Fibroblast of villous mesenchyme (primary cell): ENCODE results near the gene CLDN24. TPM values are rescaled to one million over a fixed set of nuclear protein-coding genes. Genes with fewer than 3 reads are reported as not detected.

Experiments
- DNase-seq: peaks from one replicate; pipeline ENCODE4 v3.0.0-alpha.2; 2010; ENCODE audit warnings: low read depth
- H3K4me3 ChIP-seq: 2 replicates; pipeline ENCODE4 v1.5.1; 2011; ENCODE audit warnings: low read depth, mild to moderate bottlenecking, low read length
- total RNA-seq: library from RNA; depleted of rRNA; stranded (reverse); fragments of >200 nt; gene quantifications from 2 replicates; pipeline ENCODE4 v1.2.3, GENCODE V29; 2012
- TF ChIP-seq, protein P1 (sequence below): IDR thresholded peaks from 2 replicates; pipeline ENCODE4 v1.5.1; 2012; ENCODE audit warnings: low read depth, mild to moderate bottlenecking, low read length; ENCODE audit not compliant: insufficient read depth

CLDN24 gene
- total RNA-seq, 1 donor: not detected

DNA sequence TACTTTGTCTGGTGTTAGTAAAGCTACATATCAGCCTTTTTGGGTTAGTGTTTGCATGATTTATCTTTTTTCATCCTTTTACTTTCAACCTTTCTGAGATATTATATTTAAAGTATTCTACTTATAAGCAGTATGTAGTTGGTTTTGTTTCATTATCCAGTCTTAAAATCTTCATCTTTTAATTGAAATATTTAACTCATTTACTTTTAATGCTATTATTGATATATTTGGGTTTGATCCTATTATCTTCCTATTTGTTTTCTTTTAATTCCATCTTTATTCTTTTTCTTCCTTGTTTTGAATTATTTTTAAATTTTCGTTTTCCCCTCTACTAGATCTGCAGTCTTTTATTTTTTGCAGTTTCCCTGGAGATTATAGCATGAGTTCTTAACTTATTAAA lies 46.1 kb downstream of the CLDN24 start:
- no peak overlapping the region for H3K4me3 ChIP-seq
- TF ChIP-seq, protein P1, sequence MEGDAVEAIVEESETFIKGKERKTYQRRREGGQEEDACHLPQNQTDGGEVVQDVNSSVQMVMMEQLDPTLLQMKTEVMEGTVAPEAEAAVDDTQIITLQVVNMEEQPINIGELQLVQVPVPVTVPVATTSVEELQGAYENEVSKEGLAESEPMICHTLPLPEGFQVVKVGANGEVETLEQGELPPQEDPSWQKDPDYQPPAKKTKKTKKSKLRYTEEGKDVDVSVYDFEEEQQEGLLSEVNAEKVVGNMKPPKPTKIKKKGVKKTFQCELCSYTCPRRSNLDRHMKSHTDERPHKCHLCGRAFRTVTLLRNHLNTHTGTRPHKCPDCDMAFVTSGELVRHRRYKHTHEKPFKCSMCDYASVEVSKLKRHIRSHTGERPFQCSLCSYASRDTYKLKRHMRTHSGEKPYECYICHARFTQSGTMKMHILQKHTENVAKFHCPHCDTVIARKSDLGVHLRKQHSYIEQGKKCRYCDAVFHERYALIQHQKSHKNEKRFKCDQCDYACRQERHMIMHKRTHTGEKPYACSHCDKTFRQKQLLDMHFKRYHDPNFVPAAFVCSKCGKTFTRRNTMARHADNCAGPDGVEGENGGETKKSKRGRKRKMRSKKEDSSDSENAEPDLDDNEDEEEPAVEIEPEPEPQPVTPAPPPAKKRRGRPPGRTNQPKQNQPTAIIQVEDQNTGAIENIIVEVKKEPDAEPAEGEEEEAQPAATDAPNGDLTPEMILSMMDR: no peak
- no peak for DNase-seq

DNA sequence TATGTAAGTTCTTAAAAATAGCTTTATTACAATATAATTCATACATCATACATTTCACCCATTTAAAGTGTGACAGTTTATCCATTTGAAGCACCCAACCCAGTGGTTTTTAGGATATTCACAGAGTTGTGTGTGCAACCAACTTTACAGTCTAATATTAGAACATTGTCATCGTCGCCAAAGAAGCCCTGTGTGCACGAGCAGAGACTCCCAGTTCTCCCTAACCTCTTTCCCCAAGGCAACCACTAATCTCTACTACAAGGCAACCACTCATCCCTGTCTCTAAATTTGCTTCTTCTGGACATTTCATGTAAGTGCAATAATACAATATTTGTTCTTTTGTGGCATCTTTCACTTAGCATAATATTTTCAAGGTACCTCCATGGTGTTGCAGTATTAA lies 49.8 kb downstream of the CLDN24 start:
- no peak for DNase-seq
- no peak overlapping the region for H3K4me3 ChIP-seq
- TF ChIP-seq, protein P1: no peak

Other genes starting within 250 kb of the CLDN24 start
- gene WWC2, start 223.2 kb downstream of the CLDN24 start, total RNA-seq: 42.2 and 100 TPM in 2 replicates
- under 0.01 TPM in 1 of 2 replicates, not detected in the other for gene CLDN22, start 2.1 kb downstream of the CLDN24 start, total RNA-seq
- 11.9 and 17.3 TPM in 2 replicates for gene CDKN2AIP, start 122.2 kb upstream of the CLDN24 start, total RNA-seq
- gene ING2, start 182.6 kb upstream of the CLDN24 start, total RNA-seq: 6.1 and 8.6 TPM in 2 replicates